NCI-H345 (cell line): Measurements from ENCODE around the gene PACRG.

ENCODE experiments used
- DNase-seq: peaks from one replicate; lab custom pipeline; 2025; lab: John Stamatoyannopoulos, UW

The PACRG gene

DNA sequence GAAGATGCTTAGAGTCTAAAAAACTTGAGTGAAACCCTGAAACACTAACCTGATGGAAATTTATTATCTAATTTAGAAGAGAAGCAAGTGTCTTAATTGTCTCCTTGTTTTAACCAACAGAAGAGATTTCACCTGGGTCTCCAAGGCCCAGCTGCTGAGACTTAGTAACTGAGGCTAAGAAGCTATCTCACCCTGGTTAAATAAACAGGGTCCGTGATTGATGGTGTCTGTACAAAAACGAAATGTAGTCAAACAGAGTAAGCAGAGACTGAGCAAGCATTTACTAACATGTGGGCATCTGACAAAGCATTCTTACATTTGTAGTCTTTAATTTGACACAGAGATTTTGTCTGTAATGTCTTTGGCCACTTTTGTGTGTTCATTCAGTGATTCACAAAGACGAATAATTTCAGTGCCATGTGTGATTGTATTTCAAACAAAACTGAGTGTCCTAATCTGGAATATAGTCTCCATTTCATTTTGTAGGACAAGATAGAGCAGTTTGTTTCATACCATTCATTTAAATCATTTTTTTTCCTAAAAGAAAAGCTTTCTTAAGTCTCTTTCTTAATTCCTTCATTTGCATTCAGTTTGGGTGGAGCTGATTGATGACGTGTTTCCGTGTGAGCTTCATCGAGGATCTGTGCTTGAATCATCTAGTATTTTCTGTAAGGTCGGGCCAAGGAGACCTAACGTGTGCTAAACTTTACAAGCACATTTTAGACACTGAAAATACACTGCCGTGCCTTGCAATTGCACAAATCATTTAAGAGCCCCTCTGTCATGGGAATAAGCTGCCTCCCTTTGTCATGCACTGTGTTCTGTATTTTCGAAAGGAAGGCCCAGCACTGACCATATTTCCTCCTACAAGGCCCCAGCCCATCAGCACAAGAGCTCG is 516.2 kb downstream of the PACRG start:
- DNase-seq: no peak

DNA sequence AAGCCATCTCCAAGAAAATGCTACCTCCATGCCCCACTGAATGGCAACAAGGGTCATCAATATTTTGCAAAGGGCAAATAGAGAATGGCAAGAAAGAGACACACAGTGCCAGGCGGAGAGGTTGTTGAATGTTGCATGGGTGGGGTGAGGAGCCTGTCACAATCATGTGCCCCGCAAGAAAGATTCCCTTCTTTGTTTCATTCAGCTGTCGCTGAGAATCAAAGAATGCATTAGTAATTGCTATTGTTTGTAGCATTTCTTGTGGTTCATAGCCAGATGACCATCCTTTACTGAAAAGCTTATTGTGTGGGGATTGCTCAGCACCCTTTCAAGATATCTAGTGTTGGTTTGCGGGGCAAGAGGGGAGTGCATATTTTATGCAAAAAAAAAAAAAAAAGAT is 520.3 kb downstream of the PACRG start:
- no peak for DNase-seq

DNA sequence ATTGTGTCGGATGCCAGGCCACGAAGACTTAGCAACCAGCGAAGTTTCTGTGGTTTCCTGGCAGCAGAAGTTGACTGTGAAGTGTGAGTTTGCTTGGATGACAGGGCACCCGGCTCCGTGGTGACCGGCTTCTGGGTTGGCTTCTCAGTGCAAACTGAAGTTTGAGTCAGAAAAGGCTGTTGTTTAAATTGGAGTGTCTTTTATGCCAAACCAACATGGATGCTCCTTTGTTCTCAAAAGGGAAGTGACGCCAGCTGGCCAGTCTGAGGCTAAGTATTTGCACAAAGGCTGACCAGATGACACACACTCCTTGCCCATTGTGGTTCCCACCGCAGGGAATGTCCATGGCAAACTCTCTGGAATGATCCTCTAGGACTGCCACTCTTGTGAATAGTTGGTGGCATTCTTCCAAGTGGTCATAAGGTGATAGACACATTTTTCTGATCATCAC is 521.9 kb downstream of the PACRG start:
- DNase-seq: no peak

DNA sequence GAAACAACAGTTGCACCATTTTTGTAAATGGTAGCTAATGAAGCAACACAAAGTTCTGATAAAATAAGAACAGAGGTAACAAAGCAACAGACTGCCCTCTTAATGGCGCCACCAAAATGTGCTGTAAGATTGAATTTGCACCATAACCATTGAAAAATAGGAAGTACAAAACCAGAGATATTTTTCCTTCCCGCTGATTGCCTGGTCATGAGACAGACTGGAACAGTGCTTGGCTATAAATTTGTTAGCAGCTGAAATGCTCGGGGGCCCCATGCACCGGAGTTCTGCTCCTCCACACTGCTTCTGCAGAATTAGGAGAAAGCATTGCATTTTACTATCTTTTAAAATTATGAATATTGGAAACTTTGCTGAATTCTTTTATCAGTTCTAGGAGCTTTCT is 522.3 kb downstream of the PACRG start:
- DNase-seq: no peak

DNA sequence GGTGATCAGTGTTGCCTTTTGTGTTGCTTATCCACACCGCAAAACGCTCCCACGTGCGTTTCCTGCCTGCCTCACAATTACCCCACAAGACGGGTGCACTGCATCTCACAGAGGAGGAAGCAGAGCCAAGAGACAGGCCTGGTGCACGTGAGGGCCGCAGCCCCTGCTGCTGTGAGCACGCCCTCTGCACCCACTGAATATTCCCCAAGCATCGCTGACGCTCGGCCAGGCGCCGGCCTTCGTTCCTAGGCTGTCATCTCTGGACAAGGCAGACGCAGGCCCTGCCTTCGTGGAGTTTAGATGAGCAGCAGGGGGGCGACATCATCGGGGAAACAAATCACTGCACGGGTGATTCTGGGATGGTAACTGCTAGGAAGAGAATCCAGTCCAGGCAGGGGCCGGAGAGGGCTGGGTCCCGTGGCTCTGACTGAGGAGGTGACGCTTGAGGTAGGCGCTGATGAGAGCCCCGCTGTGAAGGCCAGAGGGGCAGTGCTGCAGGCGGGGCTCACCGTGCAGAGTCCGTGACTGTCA is 524.4 kb downstream of the PACRG start:
- no peak for DNase-seq

DNA sequence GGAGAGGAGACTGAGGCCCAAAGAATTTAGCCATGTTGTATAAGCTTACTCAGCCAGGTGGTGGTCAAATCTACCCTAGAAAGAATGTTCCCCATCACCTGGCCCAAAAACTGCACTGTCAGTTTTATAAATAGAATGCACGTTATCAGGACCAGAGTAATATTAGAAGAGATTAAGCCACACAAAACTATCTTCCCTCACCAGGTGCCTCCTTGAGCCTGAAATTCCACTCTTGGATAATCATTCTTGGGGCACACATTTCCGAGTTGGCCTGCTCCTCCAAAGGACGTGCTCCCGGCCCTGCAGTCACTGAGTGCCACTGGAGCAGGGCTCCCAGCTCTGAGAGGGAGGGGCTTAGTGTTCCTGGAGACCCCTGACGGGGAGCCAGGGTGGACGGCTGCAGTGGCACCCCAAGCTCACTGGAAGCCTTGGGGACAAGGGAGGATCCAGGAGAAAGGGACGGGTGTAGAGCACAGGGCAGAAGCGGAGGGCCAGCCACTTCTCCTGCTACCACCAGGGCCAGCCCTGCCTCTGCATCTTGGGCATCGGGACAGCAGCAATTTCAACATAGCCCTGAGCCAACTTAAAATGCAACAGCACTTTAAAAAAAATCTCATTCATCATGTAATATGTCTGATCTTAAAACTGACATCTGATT is 525.9 kb downstream of the PACRG start:
- DNase-seq: no peak

DNA sequence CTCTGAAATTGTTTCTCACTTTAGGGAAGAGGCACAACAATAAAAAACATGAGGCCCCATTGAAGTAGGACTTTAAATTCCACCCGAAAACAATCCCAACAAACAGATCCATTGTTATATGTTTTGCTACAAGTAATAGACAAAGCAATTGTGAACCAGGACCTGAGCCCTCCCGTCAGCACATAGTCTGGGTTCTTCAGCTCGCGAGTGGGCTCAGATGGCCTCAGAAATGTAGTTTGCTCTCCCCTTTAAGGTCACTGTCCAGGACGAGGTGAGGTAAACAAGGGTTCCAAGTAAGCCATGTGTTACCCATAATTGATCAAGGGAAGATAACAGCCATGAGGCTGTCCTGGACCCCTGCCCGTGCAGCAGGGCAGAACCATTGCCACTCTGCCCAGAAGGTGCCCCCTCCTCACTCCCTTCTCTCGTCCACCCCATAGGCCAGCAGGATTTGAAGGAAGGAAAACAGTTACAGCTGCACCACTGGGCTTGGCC is 526.6 kb downstream of the PACRG start:
- DNase-seq: no peak

DNA sequence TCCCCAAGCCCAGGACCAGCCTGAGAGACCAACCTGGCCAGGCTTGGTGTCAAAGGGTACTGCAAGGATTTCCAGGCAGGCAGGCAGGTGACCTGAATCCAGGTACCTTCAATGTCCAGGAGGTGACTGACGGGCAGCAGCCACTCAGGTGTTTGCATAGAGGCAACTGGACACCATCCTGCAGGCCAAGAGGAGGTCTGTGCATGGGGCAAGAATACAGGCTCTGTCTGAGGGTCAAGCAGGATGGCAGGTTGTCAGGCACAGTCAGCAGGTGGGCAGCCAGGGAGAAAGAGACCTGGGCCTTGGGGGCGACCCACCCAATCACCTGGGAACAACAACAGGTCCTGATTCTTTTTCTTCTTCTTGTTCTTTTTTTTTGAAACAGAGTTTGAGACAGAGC is 527.5 kb downstream of the PACRG start:
- DNase-seq: no peak

DNA sequence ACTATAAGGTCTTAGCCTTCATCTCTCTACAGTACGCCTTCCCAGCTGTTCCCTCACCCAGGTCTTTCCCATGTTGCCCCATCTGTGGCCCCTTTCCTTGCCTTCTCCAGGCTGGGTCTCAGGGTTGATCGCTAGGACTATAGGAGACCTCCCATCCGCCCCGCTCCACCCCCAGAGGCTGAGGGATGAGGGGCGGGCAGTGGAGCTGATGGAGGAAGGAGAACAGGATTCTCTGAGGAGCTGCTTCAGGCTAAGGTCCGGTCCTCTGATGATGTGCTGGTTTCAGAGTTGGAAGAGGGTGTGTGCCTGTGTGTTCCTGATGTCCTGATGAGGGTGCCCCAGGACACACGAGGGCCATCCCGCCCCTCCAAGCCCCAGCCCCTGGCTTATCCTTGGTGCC is 531.9 kb downstream of the PACRG start:
- no peak for DNase-seq

DNA sequence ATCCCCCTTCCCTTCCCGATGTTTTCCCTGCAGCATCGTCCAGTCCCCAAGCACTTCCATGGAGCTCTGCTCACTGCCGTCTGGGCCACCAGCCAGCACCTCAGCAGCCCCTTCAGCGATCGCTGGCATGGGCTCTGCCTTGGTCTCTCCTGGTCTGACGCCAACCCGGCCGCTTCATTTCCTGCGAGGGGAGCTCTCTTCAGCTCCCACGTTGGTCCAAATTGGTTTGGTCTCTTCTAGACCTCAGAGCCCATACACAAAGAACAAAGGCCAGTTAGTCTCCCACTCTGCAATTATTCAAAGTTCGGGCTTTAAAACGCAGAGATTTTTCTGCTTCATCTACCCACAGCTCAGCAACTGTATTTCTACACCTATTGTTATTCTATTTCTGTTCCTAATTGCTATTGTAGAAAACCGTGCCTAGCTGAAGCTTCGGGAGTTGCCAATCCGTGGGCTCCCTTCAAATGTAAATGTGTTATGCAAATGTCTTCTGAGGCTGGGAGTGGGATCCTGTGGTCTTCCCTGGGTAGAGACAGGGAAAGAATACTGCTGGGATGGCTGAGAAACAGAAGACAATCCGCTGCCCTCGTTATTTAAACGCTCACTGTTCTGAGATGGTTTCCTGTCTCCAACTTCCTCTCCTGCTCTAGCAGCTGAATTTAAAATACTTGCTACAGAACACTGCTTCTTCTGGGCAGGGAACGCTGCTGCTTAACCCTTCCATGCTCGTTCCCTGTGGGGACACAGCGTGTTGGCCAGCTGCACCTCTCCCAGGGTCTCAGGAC is 532.5 kb downstream of the PACRG start:
- DNase-seq: no peak

DNA sequence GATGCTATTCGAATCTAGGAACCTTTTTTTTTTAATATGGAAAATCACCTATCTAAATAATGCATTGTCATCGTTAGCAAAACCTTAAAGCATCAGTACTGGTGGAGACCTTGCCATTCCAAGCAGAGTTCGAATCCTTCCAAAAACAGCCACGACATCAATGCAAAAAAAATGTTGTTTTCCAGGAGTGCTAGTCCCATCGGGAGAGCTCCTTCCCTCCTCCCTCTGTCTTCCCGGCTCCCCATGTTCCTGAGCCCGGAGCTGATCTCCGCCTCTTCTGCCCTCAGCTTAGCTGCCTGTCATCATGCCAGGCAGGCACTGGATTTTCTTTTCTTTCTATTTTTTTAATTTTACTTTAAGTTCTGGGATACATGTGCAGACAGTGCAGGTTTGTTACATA is 533.1 kb downstream of the PACRG start:
- DNase-seq: no peak

DNA sequence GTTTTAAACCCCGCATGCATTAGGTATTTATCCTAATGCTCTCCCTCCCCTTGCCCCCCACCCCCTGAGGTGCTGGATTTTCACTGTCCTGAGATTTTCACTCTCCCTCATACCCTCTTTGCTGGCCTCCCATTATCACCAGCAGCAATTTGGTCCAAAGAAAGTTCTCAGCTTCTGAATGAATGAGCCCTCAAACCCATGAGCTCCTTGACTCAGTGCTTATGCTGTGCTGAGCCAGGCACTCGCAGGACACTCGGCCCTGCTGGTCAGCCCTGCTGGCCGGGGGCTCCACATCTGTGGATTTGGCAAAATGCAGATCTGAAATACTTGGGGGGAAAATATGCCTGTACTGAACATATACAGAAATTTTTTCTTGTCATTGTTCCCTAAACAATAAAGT is 533.6 kb downstream of the PACRG start:
- DNase-seq: no peak

DNA sequence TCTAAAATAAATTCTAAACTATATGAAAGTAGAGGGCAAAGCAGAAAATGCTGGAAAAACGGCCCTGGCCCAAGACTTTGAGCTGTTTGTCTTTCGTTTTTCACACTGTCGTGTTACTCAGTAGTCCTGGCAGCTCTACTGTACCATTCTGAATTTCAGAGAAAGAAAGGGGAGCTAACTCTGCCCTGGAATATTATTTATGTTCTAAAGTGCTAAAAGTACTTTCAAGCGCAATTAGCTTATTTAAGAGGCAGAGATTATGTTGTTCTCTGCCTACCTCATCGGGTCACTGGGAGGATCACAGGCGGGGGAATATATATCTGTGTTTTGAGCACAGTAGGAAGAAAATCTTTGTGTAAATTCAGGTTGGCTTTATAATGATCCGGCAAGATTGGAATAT is 534.3 kb downstream of the PACRG start:
- no peak for DNase-seq

DNA sequence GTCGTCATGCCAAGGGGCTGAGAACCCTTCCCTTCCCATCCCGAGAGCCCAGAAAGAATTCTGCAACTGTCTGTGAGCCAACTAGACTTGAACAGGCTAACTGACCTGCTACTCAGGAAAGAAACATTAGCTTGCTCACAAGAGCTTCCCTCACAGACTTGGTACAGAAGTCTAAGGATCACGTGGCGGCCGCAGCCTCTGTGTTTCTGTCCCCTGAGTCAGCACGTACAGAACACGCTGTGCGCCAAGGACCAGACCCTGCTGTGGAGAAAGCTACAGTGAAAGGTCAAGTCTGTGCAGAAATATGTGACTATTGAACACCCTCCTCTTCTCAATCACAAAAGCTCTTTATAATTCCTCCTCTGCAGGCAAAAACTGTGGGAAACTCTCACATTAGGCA is 535.4 kb downstream of the PACRG start:
- no peak for DNase-seq

DNA sequence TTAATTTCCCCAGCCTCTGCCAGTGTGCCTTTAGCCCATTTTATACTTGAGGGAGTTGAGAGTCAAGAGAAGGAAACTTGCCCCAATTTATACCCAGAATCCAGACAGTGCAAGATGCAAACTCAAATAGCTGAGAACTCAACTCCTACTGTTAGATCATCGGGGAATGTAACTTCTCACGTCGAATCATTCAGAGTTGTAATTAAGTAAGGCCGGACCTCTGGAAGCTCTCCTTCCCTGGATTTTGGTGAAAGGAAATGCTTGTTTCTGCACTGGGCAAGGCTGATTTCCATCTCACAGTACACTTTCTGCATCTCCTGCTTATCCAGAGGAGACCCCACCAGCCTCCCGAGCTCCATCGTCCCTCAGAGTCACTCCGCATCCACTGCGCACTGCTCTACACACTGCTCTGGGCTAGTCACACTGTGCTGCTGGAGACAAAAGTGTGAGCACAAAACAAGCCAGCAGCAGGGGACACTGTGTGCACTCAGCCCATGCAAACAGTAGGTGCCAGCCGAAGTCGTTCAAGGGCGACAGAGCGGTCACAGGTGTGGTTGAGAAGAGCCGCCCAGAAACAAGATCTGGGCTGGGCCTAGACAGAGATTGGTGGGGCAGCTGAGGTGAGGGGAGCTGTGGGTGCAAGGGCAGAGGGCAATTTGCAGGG is 536.4 kb downstream of the PACRG start:
- DNase-seq: no peak

DNA sequence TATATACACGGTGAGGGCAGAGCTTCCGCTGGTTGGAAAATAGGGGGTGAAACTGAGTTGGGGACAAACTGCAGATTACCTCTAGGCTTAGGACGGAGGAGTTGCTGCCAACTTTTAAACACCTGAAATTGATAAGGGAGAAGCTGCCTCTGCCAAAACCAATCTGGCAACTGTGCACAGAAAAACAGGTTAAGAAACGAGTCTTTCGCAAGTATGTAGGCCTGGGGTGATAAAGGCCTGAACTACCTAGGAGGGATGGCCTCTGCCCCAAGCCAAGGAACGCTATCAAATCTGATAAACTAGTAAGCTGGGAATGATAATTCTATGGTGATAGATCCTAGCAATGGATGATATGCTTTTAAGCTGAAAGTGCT is 536.9 kb downstream of the PACRG start:
- DNase-seq: no peak

DNA sequence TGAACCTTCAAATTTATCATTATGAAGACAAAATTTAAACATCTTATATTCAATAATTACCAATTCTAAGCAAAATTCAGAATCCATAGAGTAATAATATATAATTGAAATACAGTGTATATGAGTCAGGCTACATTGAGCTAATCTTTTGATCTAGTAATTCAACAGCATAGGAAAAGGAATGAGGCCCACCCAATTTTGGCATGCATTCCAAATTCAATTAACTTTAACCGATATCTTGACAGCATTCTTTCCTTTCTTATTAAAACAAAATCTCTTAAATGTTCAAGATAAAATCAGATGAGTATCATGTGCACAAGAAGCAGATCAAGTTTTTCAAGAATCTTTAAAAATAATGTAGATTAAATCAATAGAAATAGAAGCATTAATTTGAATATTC is 553.9 kb downstream of the PACRG start:
- DNase-seq: no peak

DNA sequence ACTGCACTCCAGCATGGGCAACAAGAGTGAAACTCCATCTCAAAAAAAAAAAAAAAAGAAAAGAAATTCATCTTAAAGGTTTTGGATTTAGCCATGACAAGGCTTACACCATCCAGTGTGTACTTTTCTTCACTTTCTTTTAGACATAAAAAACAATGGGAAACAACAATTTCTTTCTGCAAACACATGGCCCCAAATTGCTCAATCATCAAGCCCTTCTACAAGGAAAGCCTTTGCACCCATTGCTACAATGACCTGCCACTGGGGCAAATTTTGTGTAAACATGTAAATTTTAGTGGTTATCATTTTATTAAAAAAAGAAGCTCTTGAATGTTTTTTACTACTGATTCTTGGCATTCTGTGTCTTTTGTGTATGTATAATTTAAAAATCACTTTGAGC is 554.9 kb downstream of the PACRG start:
- no peak for DNase-seq

DNA sequence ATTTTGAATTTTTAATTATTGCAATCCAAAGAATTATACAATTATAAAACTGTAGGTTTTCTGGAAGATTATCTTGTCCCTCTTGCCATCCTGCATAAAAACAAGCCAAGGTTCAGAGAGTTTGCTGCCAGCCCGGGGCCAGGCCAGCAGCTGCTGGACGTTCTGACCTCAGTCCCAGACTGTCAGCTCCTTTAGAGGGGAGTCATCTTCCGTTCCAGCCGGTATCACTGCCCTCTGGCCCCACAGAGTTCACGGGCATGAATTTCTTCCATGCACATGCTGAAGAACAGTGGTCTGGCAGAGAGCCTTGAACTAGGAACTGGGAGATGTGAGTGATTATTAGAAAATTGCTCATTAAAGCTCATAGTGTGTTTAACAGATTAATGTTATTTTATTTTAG is 556.4 kb downstream of the PACRG start:
- no peak for DNase-seq

DNA sequence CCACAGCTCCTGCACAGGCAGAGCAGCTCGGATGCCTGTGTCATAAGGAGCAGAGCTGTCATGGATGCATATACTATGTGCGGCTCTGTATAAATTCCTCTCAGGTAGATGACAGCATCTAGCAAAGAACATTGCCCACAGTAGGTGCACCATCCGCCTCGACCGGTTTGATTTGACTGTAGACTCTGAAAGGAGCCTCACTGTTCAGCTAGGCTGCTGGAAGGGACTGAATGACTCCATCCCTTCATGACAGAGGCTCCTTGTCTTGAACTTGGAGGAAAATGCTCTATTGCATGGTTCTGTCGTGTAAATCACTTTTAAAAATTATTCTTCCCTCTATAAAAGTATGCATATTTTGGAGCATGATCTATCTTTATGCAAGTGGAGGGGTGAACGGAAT is 557.9 kb downstream of the PACRG start:
- no peak for DNase-seq

DNA sequence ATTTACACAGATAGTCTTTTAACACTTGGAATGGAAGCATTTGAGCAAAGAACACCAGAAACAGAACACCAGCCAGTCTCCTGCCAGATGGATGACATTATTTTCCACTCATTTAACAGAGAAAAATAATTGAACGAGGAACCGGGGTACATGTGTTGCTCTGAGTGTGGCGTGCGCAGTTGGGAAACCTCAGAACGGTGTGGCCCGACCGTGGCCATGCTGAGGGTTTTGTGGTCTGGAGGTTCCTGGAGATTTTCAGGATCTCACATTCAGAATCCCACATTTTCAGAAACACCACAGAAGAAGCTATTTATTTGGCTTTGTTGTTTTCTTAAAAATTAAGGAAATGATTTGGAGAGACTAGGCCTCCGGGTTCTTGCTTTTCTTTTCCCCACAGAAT is 559.9 kb downstream of the PACRG start:
- no peak for DNase-seq

DNA sequence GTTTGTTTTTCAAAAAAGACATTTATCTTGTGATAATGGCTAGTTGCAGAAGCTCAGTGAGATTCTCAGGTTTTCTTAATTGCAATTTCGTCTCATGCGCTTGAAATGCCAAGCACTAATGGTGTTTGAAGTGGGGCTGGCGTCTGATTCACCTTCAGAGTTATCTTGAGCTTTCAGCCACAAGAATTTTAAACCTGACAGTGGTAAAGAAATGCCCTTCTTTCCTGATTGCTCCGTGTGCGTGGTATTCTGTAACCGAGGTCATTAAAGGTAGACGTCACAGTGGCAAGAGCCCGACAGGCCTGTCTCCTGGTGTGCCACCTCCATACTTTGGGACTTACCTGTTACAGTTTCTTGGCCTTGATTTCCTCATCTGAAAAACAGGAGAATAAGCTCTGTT is 560.3 kb downstream of the PACRG start:
- DNase-seq: no peak
